WERI-Rb-1 (cell line): ENCODE results near the gene POLR2F.

Experiments
- DNase-seq: peaks from one replicate; pipeline ENCODE4 v3.0.0-alpha.2; 2020
- H3K27ac ChIP-seq: fragments of 250-450 bp; sonication (Bioruptor Pico); 2 replicates; pipeline ENCODE4 v1.5.1; 2020; ENCODE audit warnings: mild to moderate bottlenecking, moderate library complexity
- H3K27me3 ChIP-seq: fragments of 250-450 bp; sonication (Bioruptor Pico); 2 replicates; pipeline ENCODE4 v1.5.1; 2021; ENCODE audit warnings: mild to moderate bottlenecking, low read depth, moderate library complexity; ENCODE audit not compliant: insufficient read depth, severe bottlenecking
- H3K36me3 ChIP-seq: fragments of 250-450 bp; sonication (Bioruptor Pico); 2 replicates; pipeline ENCODE4 v1.5.1; 2020; ENCODE audit warnings: mild to moderate bottlenecking, moderate library complexity
- H3K4me3 ChIP-seq: 2 replicates; pipeline ENCODE4 v1.5.1; 2011; ENCODE audit warnings: low read depth, mild to moderate bottlenecking, control low read depth, low read length
- H3K9me3 ChIP-seq: fragments of 250-450 bp; sonication (Bioruptor Pico); 2 replicates; pipeline ENCODE4 v1.5.1; 2021; ENCODE audit warnings: mild to moderate bottlenecking, moderate library complexity; ENCODE audit not compliant: severe bottlenecking
- TF ChIP-seq, protein P1 (sequence below): IDR thresholded peaks from 2 replicates; pipeline ENCODE4 v1.5.1; 2011; ENCODE audit warnings: low read depth, mild to moderate bottlenecking, control low read depth, inconsistent platforms, low read length

Gene POLR2F

DNA sequence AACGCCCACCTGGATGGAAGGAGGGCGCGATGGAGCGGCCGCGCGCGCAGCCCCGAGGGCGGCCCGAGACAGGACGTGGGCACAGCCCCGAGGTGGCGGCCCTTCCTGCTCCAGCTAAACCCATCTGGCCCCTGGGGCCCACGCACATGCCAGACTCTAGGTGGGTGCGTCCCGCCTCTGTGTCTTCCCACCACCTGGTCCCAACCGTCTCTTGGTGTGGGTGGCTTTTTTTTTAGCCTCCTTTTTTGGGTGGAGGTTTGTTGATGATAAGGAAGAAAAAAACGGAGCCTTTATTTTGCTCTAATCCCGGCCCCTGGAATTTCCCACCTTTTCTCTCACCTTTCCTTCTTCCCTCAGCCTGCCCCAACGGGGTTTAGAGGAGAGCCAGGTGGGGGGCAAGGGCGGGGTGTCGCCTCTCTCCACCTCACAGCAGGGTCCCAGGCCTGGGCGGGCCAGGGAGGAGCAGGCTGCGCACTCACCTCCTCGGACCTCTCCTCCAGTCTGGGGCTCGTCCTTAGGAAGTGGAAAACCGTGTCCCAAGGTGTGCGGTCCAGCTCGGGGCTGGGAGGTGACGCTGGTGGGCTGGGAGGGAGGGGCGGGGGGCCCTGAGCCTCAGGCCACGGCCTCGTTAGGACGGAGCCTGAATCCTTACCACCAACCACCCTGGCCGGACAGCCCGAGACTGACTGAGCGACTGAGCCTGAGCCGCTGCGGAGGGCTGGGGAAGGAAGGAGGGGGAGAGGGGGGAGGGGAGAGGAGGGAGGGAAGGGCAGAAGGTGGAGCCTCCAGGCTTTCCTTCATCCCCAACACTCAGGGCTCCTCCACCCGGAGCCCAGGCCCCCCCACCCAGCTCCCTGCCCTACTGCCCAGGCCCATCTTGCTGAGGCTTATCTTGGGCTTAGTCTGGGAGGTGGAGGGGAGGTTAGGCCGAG lies 30.6 kb downstream of the POLR2F start, which contains the start of gene SOX10:
Gene SOX10, minus strand, starts transcription at position 696 of the 932 bp plus-strand sequence. CDS start 771 bp downstream, outside the sequence.
- Histone ChIP-seq H3K9me3 (no peaks in the 10 kb centered on the region), H3K27me3 (no peaks in the 10 kb centered on the region), H3K4me3 (no peak within 1 kb of the TSS), H3K36me3 (no peaks in the 10 kb centered on the region), H3K27ac (no peak within 1 kb of the TSS)
- peak; percentile 73 for DNase-seq
- TF ChIP-seq, protein P1, sequence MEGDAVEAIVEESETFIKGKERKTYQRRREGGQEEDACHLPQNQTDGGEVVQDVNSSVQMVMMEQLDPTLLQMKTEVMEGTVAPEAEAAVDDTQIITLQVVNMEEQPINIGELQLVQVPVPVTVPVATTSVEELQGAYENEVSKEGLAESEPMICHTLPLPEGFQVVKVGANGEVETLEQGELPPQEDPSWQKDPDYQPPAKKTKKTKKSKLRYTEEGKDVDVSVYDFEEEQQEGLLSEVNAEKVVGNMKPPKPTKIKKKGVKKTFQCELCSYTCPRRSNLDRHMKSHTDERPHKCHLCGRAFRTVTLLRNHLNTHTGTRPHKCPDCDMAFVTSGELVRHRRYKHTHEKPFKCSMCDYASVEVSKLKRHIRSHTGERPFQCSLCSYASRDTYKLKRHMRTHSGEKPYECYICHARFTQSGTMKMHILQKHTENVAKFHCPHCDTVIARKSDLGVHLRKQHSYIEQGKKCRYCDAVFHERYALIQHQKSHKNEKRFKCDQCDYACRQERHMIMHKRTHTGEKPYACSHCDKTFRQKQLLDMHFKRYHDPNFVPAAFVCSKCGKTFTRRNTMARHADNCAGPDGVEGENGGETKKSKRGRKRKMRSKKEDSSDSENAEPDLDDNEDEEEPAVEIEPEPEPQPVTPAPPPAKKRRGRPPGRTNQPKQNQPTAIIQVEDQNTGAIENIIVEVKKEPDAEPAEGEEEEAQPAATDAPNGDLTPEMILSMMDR, result no peak

DNA sequence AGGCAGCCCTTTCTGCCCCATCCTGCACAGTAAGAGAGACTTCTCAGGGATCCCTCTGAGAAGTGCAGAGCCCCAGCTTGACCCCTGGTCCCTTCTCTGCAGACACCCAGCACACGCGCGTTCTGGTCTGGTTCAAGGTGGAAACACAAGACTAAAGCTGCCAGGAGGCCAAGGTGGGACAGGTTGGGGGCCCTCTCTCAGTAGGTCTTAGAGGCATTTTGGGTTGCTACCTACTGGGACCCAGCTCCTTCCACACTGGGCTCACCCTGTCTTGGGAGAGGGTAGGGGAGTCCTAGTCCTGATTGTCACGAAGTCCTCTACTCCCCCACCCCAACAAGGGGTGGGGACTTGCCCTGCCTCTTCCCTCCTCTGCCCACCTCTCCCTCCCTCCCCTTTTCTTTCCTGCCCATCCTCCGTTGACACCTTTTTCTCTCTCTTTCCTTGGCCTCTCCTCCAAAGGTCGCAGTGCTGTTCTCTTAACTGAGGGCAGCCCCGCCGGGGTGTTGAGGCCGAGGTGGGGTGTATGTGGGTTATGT lies 31.6 kb downstream of the POLR2F start:
- no peak overlapping the region for H3K4me3 ChIP-seq
- TF ChIP-seq, protein P1, result no peak

DNA sequence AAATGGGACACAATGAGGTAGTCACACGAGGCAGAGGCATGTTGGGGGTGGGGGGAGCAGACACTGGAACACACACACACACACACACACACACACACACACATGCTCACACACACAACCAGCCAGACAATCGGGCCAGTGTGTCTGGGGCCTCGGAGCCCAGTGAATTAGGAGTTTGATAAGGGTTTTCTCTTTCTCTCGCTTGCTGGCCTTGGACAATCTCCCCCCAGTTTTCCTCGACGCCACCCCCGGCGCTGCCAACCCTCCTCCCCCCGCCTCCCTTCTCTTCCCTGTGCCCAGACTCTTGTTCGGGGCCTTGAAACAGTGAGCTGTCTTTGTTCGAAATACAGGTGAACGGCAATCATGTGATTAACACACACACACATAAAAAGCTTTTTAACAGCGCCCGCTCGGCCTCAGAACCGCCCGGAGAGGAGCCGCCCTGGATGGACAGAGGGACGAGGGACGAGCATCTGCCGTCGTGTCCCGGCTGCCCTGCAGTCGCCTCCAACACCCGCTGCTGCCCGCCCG lies 32.3 kb downstream of the POLR2F start:
- Histone ChIP-seq H3K9me3 (no peaks in the 10 kb centered on the region), H3K36me3 (no peaks in the 10 kb centered on the region), H3K4me3 (no peak overlapping the region), H3K27ac (no peak overlapping the region), H3K27me3 (no peaks in the 10 kb centered on the region)
- TF ChIP-seq, protein P1, result no peak
- DNase-seq, result no peak

More for the DNA sequence above, 31.6 kb downstream of the POLR2F start:
- Histone ChIP-seq H3K27ac (no peak overlapping the region), H3K36me3 (no peaks in the 10 kb centered on the region), H3K9me3 (no peaks in the 10 kb centered on the region), H3K27me3 (no peaks in the 10 kb centered on the region)
- DNase-seq, result no peak

- TF ChIP-seq, protein P1, result no peak
- no peaks in the 10 kb centered on the region for H3K27me3 ChIP-seq
- DNase-seq, result no peak
- H3K9me3 ChIP-seq, result no peaks in the 10 kb centered on the region
- H3K27ac ChIP-seq, result no peak overlapping the region
- no peak overlapping the region for H3K4me3 ChIP-seq
- H3K36me3 ChIP-seq, result no peaks in the 10 kb centered on the region
These were observed 32.9 kb downstream of the POLR2F start for GRCh38 chr22:37986371-37986770.

GRCh38 chr22:37989146-37990045 lies 35.9 kb downstream of the POLR2F start:
- Histone ChIP-seq H3K27me3 (no peaks in the 10 kb centered on the region), H3K27ac (no peak overlapping the region), H3K9me3 (no peaks in the 10 kb centered on the region), H3K4me3 (no peak overlapping the region), H3K36me3 (no peaks in the 10 kb centered on the region)
- no peak for DNase-seq
- TF ChIP-seq, protein P1, result no peak
